ENCODE measurements around the gene FBXW12.

Gene FBXW12

DNA sequence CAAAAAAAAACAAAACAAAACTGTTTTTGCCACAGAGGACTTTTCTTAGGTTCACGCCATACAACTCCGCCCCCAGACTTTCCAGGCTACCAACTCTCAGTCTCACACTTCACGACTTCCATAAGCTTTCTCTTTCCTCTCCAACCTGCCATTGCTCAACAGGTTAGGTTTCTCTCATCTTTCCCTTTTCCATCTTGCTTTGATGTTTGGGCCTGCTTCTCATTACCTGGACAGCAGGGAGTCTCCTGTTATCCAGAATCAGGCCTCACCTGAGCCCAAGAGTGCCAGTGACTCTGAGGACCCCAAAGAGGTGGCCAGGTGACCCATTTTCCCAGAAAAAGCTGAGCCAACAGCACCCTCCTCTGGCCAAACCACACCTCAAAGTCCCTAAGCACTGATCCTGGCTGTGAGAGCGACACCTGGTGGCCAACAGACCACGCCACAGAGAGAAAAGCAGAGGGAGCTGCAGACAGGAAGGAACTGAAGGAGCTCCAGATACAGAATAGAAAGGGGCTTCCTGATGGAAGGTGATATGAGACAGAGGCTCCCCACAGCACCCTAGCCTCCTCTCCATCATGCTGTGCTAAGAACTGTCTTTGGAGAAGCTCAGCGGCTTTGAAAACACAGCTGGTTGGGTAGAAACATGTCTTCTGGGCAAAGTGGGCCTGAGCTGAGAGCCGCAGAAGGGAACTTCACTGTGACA is 63.9 kb downstream of the FBXW12 start:
- TF ChIP-seq TAF1 (IDR thresholded peaks at IDR 0.05; ENCODE audit: borderline replicate concordance, insufficient read depth, low read length) (no peak), FOXP2 (optimal IDR thresholded peaks at IDR 0.05; ENCODE audit: borderline replicate concordance, extremely low read depth, extremely low read length, insufficient read depth) (peak; percentile 24)

DNA sequence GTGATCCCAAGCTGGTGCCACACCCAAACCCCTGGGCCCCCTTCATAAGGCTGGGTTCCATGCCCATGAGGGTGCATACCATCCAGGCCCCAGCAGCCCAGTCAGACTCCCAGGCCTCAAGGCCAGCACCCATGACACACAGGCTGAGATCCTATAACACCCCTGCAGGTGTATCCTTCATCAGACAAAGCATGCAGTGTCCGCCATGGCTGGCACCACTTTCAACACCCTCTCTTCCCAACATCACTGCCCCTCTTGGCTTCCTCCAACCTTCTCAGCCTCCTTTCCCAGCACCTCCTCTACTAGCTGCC is 64.4 kb downstream of the FBXW12 start:
- TF ChIP-seq, protein P1, sequence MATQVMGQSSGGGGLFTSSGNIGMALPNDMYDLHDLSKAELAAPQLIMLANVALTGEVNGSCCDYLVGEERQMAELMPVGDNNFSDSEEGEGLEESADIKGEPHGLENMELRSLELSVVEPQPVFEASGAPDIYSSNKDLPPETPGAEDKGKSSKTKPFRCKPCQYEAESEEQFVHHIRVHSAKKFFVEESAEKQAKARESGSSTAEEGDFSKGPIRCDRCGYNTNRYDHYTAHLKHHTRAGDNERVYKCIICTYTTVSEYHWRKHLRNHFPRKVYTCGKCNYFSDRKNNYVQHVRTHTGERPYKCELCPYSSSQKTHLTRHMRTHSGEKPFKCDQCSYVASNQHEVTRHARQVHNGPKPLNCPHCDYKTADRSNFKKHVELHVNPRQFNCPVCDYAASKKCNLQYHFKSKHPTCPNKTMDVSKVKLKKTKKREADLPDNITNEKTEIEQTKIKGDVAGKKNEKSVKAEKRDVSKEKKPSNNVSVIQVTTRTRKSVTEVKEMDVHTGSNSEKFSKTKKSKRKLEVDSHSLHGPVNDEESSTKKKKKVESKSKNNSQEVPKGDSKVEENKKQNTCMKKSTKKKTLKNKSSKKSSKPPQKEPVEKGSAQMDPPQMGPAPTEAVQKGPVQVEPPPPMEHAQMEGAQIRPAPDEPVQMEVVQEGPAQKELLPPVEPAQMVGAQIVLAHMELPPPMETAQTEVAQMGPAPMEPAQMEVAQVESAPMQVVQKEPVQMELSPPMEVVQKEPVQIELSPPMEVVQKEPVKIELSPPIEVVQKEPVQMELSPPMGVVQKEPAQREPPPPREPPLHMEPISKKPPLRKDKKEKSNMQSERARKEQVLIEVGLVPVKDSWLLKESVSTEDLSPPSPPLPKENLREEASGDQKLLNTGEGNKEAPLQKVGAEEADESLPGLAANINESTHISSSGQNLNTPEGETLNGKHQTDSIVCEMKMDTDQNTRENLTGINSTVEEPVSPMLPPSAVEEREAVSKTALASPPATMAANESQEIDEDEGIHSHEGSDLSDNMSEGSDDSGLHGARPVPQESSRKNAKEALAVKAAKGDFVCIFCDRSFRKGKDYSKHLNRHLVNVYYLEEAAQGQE (IDR thresholded peaks at IDR 0.05; ENCODE audit: insufficient read depth in 1 of 2, low read depth in 2 of 2, low read length in 2 of 2): no peak
- TF ChIP-seq TAF1 (IDR thresholded peaks at IDR 0.05; ENCODE audit: borderline replicate concordance, insufficient read depth, low read length) (no peak), SIN3A (IDR thresholded peaks at IDR 0.05; ENCODE audit: borderline replicate concordance, insufficient read depth, low read length) (no peak), FOXP2 (optimal IDR thresholded peaks at IDR 0.05; ENCODE audit: borderline replicate concordance, extremely low read depth, extremely low read length, insufficient read depth) (no peak), POLR2AphosphoS5 (IDR thresholded peaks at IDR 0.05; ENCODE audit: low read depth, low read length) (no peak)

DNA sequence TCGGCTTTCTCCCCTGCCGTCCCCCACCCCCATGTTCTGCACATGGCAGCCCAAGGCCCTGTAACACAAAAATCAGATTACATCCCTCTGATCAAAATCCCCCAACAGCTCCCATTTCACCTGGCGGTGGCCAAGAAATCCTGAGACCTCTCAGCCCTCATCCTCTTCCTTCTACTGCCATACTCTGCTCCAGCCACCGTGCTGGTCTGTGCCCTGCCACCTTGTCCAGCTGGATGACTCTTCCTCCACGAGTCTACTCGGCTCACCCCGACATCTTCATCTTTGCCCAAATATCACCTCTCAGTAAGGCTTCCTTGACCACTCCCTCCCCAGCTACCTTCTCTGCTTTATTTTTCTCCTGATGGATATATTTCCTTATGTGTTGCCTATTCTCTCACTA is 64.8 kb downstream of the FBXW12 start:
- no peak for TF ChIP-seq SIN3A (IDR thresholded peaks at IDR 0.05; ENCODE audit: borderline replicate concordance, insufficient read depth, low read length)
- no peak for TF ChIP-seq POLR2AphosphoS5 (IDR thresholded peaks at IDR 0.05; ENCODE audit: low read depth, low read length)
- TF ChIP-seq, protein P1 (IDR thresholded peaks at IDR 0.05; ENCODE audit: insufficient read depth in 1 of 2, low read depth in 2 of 2, low read length in 2 of 2): no peak
- no peak for TF ChIP-seq TAF1 (IDR thresholded peaks at IDR 0.05; ENCODE audit: borderline replicate concordance, insufficient read depth, low read length)
- no peak for TF ChIP-seq FOXP2 (optimal IDR thresholded peaks at IDR 0.05; ENCODE audit: borderline replicate concordance, extremely low read depth, extremely low read length, insufficient read depth)

DNA sequence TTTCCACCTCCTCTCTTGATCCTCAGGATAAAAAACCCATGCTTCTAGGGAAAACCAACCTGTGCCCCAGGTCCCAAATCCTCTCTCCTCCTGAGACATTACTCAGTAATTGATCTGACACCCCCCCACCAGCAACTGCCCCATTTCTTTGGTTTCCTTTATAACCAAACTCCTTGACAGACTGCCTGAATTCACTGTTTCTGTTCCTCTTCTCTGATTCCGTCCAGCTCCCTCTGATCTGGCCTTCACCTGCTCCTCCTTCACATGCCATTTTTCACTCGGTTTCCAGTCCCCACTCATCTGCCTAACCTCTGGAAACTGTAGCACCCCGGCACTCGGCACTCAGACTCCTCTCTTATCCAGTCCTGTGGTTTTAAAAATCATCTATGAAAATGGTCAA is 65.8 kb downstream of the FBXW12 start:
- no peak for TF ChIP-seq POLR2AphosphoS5 (IDR thresholded peaks at IDR 0.05; ENCODE audit: low read depth, low read length)
- TF ChIP-seq, protein P1 (IDR thresholded peaks at IDR 0.05; ENCODE audit: insufficient read depth in 1 of 2, low read depth in 2 of 2, low read length in 2 of 2): no peak
- no peak for TF ChIP-seq TAF1 (IDR thresholded peaks at IDR 0.05; ENCODE audit: borderline replicate concordance, insufficient read depth, low read length)
- no peak for TF ChIP-seq SIN3A (IDR thresholded peaks at IDR 0.05; ENCODE audit: borderline replicate concordance, insufficient read depth, low read length)
- TF ChIP-seq FOXP2 (optimal IDR thresholded peaks at IDR 0.05; ENCODE audit: borderline replicate concordance, extremely low read depth, extremely low read length, insufficient read depth): no peak

DNA sequence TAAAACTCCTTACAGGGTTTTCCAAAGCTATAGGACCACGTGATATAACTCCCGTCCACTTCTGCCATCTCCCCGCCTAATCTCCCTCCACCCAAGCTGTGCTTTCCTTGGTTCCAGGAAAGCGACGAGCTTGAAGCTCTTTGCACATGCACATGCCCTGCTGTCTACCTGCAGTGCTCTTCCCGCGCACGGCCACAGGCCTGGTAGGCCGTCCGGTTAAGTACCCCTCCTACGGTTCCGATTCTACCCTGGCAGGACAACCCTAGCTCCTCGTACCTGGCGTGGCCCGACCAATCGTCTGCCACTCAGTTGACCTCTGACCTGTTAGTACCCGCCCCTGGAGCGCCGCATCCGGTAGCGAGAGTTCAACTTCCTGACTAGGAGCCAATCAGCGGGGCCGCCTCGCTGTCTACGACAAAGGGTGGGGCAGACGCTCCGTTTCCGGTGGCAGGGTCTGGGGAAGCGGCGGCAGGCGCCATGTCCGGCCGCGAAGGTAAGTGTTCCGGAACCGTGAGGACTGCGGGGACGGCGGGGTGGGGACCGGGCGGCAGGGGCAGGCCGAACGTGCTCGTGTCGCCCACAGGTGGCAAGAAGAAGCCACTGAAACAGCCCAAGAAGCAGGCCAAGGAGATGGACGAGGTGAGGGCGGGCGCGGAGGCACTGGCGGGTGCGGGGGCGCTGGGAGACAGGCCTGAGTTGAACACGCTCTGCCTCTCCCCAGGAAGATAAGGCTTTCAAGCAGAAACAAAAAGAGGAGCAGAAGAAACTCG is 68.0 kb downstream of the FBXW12 start, which contains the start of the genes CCDC51 and TMA7:
Gene CCDC51 (minus strand): TSS at position 300 of the 770 bp plus-strand sequence. CDS start 4,991 bp downstream, outside the sequence.
Gene TMA7 (plus strand): TSS at position 438 of the 770 bp plus-strand sequence. CDS start 40 bp downstream, at position 478.
- peak; percentile 71; the same call in 1 of the 2 replicates for TF ChIP-seq TAF1 (IDR thresholded peaks at IDR 0.05; ENCODE audit: borderline replicate concordance, insufficient read depth, low read length)
- TF ChIP-seq FOXP2 (optimal IDR thresholded peaks at IDR 0.05; ENCODE audit: borderline replicate concordance, extremely low read depth, extremely low read length, insufficient read depth): no peak
- TF ChIP-seq, protein P1 (IDR thresholded peaks at IDR 0.05; ENCODE audit: insufficient read depth in 1 of 2, low read depth in 2 of 2, low read length in 2 of 2): peak in 1 of 2 experiments; percentile 33; a peak in 1 of 4 replicates
- TF ChIP-seq SIN3A (IDR thresholded peaks at IDR 0.05; ENCODE audit: borderline replicate concordance, insufficient read depth, low read length): no peak
- TF ChIP-seq POLR2AphosphoS5 (IDR thresholded peaks at IDR 0.05; ENCODE audit: low read depth, low read length): peak; percentile 73
